Measurements from ENCODE around the gene PTPRC.

PTPRC gene

DNA sequence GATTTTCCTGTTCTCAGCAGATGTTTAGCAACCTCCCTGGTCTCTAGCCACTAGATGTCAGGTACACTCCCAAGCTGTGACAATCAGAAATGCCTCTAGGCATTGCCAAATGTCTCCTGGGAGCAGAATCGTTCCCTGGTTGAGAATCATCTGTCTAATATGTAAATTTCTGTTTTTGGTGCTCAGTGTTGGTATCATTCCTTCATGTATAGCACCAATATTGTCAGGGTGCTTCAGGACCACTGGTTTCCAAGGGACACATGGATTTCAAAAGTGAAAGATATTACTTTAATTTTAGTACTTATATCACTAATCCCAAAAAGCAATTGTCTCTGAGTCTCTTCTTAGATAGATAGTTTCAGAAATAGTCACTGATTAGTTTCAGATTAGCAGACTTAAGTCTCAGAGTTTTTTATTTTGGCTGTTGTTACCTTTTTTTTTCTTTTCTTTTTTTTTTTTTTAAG is 160.1 kb downstream of the PTPRC start (continued):
- TF ChIP-seq, protein P1, sequence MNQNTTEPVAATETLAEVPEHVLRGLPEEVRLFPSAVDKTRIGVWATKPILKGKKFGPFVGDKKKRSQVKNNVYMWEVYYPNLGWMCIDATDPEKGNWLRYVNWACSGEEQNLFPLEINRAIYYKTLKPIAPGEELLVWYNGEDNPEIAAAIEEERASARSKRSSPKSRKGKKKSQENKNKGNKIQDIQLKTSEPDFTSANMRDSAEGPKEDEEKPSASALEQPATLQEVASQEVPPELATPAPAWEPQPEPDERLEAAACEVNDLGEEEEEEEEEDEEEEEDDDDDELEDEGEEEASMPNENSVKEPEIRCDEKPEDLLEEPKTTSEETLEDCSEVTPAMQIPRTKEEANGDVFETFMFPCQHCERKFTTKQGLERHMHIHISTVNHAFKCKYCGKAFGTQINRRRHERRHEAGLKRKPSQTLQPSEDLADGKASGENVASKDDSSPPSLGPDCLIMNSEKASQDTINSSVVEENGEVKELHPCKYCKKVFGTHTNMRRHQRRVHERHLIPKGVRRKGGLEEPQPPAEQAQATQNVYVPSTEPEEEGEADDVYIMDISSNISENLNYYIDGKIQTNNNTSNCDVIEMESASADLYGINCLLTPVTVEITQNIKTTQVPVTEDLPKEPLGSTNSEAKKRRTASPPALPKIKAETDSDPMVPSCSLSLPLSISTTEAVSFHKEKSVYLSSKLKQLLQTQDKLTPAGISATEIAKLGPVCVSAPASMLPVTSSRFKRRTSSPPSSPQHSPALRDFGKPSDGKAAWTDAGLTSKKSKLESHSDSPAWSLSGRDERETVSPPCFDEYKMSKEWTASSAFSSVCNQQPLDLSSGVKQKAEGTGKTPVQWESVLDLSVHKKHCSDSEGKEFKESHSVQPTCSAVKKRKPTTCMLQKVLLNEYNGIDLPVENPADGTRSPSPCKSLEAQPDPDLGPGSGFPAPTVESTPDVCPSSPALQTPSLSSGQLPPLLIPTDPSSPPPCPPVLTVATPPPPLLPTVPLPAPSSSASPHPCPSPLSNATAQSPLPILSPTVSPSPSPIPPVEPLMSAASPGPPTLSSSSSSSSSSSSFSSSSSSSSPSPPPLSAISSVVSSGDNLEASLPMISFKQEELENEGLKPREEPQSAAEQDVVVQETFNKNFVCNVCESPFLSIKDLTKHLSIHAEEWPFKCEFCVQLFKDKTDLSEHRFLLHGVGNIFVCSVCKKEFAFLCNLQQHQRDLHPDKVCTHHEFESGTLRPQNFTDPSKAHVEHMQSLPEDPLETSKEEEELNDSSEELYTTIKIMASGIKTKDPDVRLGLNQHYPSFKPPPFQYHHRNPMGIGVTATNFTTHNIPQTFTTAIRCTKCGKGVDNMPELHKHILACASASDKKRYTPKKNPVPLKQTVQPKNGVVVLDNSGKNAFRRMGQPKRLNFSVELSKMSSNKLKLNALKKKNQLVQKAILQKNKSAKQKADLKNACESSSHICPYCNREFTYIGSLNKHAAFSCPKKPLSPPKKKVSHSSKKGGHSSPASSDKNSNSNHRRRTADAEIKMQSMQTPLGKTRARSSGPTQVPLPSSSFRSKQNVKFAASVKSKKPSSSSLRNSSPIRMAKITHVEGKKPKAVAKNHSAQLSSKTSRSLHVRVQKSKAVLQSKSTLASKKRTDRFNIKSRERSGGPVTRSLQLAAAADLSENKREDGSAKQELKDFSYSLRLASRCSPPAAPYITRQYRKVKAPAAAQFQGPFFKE (tag by site-specific recombination; IDR thresholded peaks at IDR 0.05; ENCODE audit: borderline replicate concordance): no peak
- TF ChIP-seq, protein P2, sequence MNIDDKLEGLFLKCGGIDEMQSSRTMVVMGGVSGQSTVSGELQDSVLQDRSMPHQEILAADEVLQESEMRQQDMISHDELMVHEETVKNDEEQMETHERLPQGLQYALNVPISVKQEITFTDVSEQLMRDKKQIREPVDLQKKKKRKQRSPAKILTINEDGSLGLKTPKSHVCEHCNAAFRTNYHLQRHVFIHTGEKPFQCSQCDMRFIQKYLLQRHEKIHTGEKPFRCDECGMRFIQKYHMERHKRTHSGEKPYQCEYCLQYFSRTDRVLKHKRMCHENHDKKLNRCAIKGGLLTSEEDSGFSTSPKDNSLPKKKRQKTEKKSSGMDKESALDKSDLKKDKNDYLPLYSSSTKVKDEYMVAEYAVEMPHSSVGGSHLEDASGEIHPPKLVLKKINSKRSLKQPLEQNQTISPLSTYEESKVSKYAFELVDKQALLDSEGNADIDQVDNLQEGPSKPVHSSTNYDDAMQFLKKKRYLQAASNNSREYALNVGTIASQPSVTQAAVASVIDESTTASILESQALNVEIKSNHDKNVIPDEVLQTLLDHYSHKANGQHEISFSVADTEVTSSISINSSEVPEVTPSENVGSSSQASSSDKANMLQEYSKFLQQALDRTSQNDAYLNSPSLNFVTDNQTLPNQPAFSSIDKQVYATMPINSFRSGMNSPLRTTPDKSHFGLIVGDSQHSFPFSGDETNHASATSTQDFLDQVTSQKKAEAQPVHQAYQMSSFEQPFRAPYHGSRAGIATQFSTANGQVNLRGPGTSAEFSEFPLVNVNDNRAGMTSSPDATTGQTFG (tag by site-specific recombination; IDR thresholded peaks at IDR 0.05; ENCODE audit: borderline replicate concordance): no peak
- TF ChIP-seq KLF8 (tag by site-specific recombination; IDR thresholded peaks at IDR 0.05): no peak
- no peak for TF ChIP-seq ZNF510 (tag by site-specific recombination; IDR thresholded peaks at IDR 0.05; ENCODE audit: insufficient replicate concordance)

DNA sequence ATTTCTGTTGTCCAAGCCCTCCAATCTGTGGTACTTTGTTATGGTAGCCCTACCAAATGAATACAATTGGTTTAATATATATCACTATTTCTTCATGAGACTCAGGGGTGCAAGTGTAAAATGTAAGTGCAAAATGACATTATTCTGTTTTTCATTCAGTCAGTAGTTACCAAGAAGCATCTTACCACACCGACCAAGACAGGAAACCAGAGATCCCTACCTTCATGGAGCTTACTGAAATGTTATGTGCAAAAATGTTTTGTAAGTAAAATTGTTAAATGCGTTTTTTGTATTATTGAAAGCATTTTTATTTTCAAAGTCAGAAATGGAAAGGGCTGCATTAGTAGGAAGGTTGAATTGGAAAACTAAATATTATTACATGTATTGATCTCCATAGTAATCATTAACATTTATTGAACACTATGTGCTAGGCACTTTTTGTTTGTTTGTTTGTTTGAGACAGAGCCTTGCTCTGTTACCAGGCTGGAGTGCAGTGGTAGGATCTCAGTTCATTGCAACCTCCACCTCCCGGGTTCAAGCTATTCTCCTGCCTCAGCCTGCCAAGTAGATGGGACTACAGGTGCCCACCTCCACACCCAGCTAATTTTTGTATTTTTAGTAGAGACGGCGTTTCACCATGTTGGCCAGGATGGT is 166.8 kb downstream of the PTPRC start:
- TF ChIP-seq, protein P3, sequence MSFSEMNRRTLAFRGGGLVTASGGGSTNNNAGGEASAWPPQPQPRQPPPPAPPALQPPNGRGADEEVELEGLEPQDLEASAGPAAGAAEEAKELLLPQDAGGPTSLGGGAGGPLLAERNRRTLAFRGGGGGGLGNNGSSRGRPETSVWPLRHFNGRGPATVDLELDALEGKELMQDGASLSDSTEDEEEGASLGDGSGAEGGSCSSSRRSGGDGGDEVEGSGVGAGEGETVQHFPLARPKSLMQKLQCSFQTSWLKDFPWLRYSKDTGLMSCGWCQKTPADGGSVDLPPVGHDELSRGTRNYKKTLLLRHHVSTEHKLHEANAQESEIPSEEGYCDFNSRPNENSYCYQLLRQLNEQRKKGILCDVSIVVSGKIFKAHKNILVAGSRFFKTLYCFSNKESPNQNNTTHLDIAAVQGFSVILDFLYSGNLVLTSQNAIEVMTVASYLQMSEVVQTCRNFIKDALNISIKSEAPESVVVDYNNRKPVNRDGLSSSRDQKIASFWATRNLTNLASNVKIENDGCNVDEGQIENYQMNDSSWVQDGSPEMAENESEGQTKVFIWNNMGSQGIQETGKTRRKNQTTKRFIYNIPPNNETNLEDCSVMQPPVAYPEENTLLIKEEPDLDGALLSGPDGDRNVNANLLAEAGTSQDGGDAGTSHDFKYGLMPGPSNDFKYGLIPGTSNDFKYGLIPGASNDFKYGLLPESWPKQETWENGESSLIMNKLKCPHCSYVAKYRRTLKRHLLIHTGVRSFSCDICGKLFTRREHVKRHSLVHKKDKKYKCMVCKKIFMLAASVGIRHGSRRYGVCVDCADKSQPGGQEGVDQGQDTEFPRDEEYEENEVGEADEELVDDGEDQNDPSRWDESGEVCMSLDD (tag by site-specific recombination; IDR thresholded peaks at IDR 0.05): no peak
- TF ChIP-seq, protein P4, sequence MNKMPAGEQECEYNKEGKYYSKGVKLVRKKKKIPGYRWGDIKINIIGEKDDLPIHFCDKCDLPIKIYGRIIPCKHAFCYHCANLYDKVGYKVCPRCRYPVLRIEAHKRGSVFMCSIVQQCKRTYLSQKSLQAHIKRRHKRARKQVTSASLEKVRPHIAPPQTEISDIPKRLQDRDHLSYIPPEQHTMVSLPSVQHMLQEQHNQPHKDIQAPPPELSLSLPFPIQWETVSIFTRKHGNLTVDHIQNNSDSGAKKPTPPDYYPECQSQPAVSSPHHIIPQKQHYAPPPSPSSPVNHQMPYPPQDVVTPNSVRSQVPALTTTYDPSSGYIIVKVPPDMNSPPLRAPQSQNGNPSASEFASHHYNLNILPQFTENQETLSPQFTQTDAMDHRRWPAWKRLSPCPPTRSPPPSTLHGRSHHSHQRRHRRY (tag by site-specific recombination; IDR thresholded peaks at IDR 0.05): no peak
- no peak for TF ChIP-seq ZNF529 (tag by site-specific recombination; IDR thresholded peaks at IDR 0.05; ENCODE audit: insufficient replicate concordance)
- ChIA-PET CTCF (interaction anchor here (0.6 kb wide), 1 partner anchor 308 kb away, joined by 3 read pairs; no protein-coding TSS in a partner anchor), POLR2A (no interaction called here)
- Histone ChIP-seq H3K9me3 (ENCODE audit: control insufficient read depth, insufficient read depth, low read depth, low read length) (no peaks in the 10 kb centered on the region), H3K4me3 (ENCODE audit: low read depth, low read length) (no peak overlapping the region), H3K36me3 (ENCODE audit: control insufficient read depth in 2 of 2, insufficient read depth in 1 of 2, low read length in 2 of 2) (no peaks in the 10 kb centered on the region), H3K4me1 (ENCODE audit: control insufficient read depth, insufficient read depth, low read length) (no peaks in the 10 kb centered on the region), H3K27ac (ENCODE audit: extremely low read depth, low read depth, low read length) (no peak overlapping the region)

DNA sequence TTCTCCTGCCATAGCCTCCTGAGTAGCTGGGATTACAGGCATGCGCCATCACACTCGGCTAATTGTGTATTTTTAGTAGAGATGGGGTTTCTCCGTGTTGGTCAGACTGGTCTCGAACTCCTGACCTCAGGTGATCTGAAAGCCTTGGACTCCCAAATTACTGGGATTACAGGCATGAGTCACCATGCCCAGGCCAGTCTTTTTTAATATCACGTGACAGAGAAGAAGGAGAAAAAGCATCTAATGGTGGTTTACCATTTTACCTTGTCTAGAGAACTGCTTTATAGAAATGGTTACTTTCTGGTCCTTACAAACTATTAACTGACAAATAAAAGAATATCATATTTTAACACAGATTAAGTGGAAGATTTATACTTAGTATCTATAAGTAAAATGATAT is 168.0 kb downstream of the PTPRC start:
- Histone ChIP-seq H3K4me1 (ENCODE audit: control insufficient read depth, insufficient read depth, low read length) (no peaks in the 10 kb centered on the region), H3K4me3 (ENCODE audit: low read depth, low read length) (no peak overlapping the region), H3K36me3 (ENCODE audit: control insufficient read depth in 2 of 2, insufficient read depth in 1 of 2, low read length in 2 of 2) (no peaks in the 10 kb centered on the region), H3K27ac (ENCODE audit: extremely low read depth, low read depth, low read length) (no peak overlapping the region), H3K9me3 (ENCODE audit: control insufficient read depth, insufficient read depth, low read depth, low read length) (no peaks in the 10 kb centered on the region)
- ChIA-PET CTCF (interaction anchor here (1.1 kb wide), 1 partner anchor 10 kb away, joined by 3 read pairs; no protein-coding TSS in a partner anchor), POLR2A (no interaction called here)
- TF ChIP-seq ZNF623 (tag by site-specific recombination; IDR thresholded peaks at IDR 0.05) (no peak), ZNF404 (tag by site-specific recombination; IDR thresholded peaks at IDR 0.05) (no peak), ZNF341 (tag by site-specific recombination; IDR thresholded peaks at IDR 0.05; ENCODE audit: low read depth) (no peak), OVOL3 (tag by site-specific recombination; IDR thresholded peaks at IDR 0.05) (no peak), GLI4 (tag by site-specific recombination; IDR thresholded peaks at IDR 0.05) (no peak)
- TF ChIP-seq, protein P5, sequence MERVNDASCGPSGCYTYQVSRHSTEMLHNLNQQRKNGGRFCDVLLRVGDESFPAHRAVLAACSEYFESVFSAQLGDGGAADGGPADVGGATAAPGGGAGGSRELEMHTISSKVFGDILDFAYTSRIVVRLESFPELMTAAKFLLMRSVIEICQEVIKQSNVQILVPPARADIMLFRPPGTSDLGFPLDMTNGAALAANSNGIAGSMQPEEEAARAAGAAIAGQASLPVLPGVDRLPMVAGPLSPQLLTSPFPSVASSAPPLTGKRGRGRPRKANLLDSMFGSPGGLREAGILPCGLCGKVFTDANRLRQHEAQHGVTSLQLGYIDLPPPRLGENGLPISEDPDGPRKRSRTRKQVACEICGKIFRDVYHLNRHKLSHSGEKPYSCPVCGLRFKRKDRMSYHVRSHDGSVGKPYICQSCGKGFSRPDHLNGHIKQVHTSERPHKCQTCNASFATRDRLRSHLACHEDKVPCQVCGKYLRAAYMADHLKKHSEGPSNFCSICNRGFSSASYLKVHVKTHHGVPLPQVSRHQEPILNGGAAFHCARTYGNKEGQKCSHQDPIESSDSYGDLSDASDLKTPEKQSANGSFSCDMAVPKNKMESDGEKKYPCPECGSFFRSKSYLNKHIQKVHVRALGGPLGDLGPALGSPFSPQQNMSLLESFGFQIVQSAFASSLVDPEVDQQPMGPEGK (tag by site-specific recombination; IDR thresholded peaks at IDR 0.05): no peak
- TF ChIP-seq, protein P6, sequence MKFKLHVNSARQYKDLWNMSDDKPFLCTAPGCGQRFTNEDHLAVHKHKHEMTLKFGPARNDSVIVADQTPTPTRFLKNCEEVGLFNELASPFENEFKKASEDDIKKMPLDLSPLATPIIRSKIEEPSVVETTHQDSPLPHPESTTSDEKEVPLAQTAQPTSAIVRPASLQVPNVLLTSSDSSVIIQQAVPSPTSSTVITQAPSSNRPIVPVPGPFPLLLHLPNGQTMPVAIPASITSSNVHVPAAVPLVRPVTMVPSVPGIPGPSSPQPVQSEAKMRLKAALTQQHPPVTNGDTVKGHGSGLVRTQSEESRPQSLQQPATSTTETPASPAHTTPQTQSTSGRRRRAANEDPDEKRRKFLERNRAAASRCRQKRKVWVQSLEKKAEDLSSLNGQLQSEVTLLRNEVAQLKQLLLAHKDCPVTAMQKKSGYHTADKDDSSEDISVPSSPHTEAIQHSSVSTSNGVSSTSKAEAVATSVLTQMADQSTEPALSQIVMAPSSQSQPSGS (tag by site-specific recombination; IDR thresholded peaks at IDR 0.05; ENCODE audit: low read depth): no peak
